ENCODE measurements around the gene C10orf90.
"Not testable (repeated sequence)": the region's sequence is repeated elsewhere in the genome, so short reads cannot be mapped to it uniquely, and the experiment has no call there.

C10orf90 gene

GRCh38 chr10:126583552-126584200 lies 86.8 kb downstream of the C10orf90 start:
- DNase-seq, result no peak

- no peak for DNase-seq
Observed at GRCh38 chr10:126581648-126582046, 88.8 kb downstream of the C10orf90 start.

DNA sequence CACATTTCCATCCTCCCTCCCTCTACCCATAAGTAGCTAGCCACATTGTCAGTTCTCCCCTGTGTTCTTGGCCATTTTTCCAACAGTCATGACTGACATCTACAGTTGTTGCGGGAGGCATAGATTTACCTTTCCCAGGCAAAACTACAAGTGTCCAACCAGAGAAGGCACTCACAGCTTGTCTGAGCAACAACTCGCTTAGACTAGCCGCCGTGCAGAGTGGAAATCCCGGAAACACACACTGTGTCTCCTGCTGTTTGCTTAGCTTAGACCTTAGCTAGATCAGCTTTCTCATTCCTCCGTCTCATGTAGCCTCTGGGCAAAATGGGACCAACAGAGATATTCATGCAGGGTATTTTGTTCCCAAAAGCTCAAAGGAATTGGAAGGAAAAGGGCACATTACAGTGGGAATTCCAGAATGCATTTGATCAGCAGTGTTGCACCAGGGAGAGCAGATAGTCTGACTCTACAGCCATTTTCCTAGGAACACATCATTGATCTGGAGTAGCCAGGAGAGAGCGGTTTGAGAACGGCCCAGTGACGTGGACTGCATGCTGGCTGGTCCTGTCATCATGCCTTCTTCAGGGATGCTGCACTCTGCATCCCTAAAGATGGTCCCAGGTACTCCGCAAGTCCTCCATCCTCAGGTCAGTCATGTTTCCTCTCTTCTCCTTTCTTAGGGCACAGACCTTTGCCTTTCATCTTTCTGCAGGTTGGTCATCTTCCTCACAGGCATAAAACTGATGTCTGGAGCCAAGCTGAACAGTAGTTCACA lies 89.4 kb downstream of the C10orf90 start:
- no peak for DNase-seq

DNA sequence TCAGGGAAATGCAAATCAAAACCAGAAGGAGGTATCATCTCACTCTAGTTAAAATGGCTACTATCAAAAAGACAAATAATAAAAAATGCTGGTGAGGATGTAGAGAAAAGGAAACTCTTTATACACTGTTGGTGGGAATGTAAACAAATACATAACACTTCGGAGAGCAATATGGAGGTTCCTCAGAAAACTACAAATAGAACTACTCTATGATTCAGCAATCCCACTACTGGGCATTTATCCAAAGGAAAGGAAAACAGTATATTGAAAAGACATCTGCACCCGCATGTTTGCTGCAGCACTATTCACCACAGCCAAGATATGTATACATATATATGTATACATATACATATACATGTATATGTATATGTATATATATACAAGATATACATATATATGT lies 94.2 kb downstream of the C10orf90 start:
- no peak for DNase-seq

DNA sequence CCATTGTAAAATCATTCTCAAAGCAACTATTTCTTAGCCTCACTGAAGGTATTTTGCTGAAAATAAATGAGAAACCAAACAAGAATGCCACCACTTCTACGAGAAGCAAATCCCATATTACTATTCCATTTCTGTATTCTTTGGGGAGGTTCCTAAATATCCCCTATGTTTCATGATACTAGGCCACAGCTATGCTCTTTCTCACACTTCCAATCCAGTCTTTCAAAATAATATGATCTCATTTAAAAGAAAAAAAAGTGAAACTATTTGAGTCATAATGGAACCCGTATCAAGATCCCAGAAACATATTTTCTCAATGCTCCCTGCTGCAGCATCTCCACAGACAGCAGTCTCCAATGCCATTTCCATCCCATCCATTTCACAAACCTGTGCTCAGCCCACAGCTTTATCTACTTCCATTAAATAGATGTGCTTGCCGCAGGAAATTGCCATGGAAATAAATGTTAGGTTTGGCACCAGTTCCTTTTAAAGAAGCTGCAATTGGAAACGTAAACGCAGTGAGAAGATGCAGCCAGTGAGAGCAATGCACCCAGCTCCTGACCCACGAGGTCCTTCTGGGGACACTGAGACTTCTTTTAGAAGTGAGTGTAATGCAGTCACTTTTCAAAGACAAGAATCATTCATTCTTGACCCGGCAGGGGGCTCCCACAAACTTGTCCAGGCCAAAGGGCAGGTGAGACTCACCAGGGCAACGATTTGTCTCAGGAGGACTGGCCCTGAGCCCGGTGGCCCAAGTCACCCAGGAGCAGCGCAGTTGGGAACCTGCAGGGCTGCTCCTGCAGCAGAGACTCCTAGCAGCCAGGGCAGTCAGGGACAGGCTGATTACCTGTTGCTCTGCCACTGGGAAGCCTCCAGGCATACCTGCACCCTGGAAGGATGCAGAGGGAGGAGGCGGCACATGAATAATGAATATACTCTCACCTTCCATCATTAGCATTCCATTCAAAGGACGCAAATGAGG lies 99.6 kb downstream of the C10orf90 start:
- DNase-seq, result no peak

- DNase-seq, result no peak
Observed at GRCh38 chr10:126570245-126570570, 100.3 kb downstream of the C10orf90 start.

GRCh38 chr10:126569513-126570244 lies 100.8 kb downstream of the C10orf90 start:
- no peak for DNase-seq

DNA sequence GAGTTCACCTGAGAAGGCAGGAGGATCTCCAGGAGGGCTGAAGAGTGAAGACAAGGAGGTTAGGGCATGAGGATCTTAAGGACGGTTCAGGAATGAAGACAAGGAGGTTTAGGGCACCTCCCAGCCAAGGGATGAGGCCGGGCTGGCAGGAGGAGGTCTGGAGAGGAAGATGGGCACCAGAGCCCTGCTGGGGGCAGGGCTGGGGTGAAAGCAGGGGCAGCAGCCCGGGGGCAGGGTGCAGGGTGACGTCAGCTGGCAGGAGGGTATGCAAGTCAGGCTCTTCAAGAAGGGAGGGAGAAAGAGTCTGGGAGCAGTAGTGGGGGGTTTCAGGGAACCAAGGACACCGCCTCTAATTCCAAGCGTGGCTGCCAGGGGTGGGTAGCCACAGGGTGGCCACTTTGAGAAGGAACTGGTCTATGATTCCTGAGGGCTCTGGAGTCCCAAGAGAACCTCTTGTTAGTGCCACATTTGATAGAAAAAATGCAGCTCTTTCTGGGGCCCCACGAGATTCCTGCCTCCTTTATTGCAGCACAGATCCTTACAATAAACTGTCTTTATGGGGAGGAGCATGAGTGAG lies 101.6 kb downstream of the C10orf90 start:
- no peak for DNase-seq

DNA sequence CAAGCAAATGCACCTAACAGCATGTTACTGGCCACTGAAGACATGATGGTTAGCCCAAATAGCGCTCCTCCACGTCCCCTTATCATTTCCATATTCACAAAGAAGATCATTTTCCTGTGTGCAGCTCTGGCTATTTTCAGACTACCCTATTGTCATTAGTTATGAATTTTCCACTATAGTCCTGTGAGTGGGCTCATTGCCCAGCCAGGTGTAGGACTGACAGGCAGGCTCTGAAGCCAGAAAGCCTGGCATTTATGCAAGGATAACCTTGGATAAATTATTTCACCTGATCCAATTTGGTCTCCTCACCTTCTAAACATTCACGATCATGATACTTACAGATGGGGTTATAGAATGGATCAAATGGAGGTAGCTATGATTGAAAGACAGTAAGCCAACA lies 104.6 kb downstream of the C10orf90 start:
- DNase-seq, result no peak

DNA sequence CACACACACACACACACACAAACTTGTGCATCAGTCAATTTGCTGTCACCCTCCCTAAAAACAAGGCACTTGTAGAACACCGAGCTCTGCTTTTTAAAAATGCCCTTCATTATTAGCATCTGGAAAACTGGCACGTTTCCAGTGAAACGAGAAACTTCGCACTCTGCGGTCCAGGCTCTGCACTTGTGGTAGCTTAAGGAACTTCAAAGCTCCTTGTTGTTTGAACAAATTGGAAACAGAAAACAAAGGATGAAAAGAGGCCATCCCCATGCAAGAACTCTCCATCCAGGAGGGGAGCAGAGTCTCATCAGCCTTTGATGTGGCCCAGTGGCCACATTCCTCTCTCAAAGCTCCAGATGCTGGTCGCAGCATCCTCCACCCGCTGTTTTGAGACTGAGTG lies 105.1 kb downstream of the C10orf90 start:
- no peak for DNase-seq

GRCh38 chr10:126564326-126564888 lies 106.1 kb downstream of the C10orf90 start:
- no peak for DNase-seq

- no peak for DNase-seq
Observed at GRCh38 chr10:126563361-126563760, 107.1 kb downstream of the C10orf90 start.

DNA sequence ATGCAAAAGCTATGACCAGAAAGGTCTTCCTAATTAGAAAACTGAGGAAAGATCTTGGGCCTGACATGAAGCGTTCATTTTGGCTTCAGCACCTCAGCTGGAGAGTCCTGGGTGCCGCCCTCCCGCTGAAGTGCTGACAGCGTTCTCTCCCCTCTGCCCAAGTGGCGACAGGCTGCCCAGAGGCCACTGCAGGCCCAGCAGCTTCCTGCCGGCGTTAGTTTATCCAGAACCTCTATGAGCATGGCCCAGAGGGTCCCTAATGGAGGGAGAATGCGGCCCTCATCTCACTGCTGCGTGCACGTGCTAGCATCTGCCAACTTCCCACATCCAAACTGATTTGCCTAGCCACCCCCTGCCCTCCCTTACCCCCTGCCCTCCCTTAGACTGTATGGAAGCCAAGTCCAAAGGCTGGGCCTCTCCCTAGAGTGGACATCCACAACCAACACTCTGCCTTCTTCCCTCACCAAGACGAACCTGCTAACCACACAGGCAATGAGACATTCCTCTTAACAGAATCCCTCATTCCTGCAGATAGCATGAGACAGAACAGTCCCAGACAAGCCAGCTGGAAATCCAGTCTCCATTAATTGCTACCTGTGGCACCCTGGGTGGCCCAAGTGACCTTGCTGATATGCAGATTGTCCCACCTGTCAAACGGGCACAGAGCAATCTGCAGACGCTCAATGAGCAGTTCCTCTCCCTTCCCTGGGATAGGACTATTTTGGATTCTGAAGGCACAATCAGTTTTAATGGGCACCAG lies 108.4 kb downstream of the C10orf90 start:
- DNase-seq, result no peak

GRCh38 chr10:126561294-126561920 lies 109.1 kb downstream of the C10orf90 start:
- no peak for DNase-seq

GRCh38 chr10:126558881-126559280 lies 111.6 kb downstream of the C10orf90 start:
- no peak for DNase-seq

GRCh38 chr10:126551202-126551601 lies 119.3 kb downstream of the C10orf90 start:
- DNase-seq, result no peak

GRCh38 chr10:126550586-126550985 lies 119.9 kb downstream of the C10orf90 start:
- DNase-seq, result not testable (repeated sequence)

GRCh38 chr10:126549344-126549743 lies 121.1 kb downstream of the C10orf90 start:
- DNase-seq, result no peak

DNA sequence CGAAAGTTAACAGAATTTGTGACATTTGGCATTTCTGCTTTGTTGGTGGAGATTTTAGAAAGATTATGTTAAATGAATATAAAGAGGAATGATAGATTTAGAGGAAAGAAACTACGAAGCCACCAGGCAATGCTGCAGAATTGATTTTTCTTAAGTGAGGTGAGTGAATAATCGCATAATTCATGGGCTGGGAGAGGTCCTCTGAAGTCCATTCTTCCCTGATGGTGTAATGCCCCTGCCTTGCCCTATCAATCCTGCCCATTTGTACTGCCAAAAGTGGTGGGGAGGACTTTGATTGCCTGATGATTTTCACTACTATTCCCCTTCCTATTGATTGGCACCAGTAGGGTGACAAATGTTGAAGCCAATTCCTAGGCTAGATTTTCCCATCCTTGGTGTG lies 125.9 kb downstream of the C10orf90 start:
- no peak for DNase-seq

- DNase-seq, result no peak
Observed at GRCh38 chr10:126538439-126539135, 131.9 kb downstream of the C10orf90 start.

All from stimulated activated CD4-positive, alpha-beta T cell treated with anti-CD3 and anti-CD28 coated beads, Interleukin-12 subunit alpha, Interleukin-12 subunit beta, amount 100 ng/mL, for 4 hours (primary cell).